CD4-positive, alpha-beta T cell (primary cell): ENCODE results near the gene ARID1B. TPM values are rescaled to one million over a fixed set of nuclear protein-coding genes. Genes with fewer than 3 reads are reported as not detected.

Experiments
- ATAC-seq: fragments of 200-7000 bp; cut with Tn5 transposase; one replicate; pipeline ENCODE4 v1.10.0; 2022; ENCODE audit warnings: mild to moderate bottlenecking; ENCODE audit not compliant: poor library complexity
- CTCF ChIA-PET: fragments of 350-600 bp; sonication (Branson Sonifier 250); formaldehyde crosslinking; loops from one replicate; lab custom pipeline; 2021; ENCODE audit warnings: antibody characterized with exemption, inconsistent platforms; lab: Charles Lee
- POLR2A ChIA-PET: fragments of 350-600 bp; sonication (Branson Sonifier 250); formaldehyde crosslinking; loops from one replicate; lab custom pipeline; 2021; ENCODE audit warnings: antibody characterized with exemption, inconsistent platforms; lab: Charles Lee
- DNase-seq, 14 experiments: peaks; one replicate each; pipeline ENCODE4 v3.0.0-alpha.2; 2013 to 2020; ENCODE audit warnings: mixed read lengths in 2 of 14
- H3K27ac ChIP-seq, 2 donors: one replicate each; pipeline versions ENCODE4 v1.5.1 to v1.7.0; 2013; ENCODE audit warnings: low read length in 2 of 2, low read depth in 1 of 2, mild to moderate bottlenecking in 1 of 2
- H3K27me3 ChIP-seq, 2 experiments: 1 replicate in 1 of 2; 2 replicates in 1 of 2; pipeline versions ENCODE4 v1.6.1 to v1.7.0; 2013; ENCODE audit warnings: low read length in 2 of 2, control low read depth in 1 of 2, mild to moderate bottlenecking in 1 of 2, moderate library complexity in 1 of 2; ENCODE audit not compliant: insufficient read depth in 2 of 2, control insufficient read depth in 1 of 2
- H3K36me3 ChIP-seq: one replicate; pipeline ENCODE4 v1.6.1; 2013; ENCODE audit warnings: low read length, control low read depth; ENCODE audit not compliant: insufficient read depth
- H3K4me1 ChIP-seq: one replicate; pipeline ENCODE4 v1.6.1; 2013; ENCODE audit warnings: low read length, control low read depth; ENCODE audit not compliant: insufficient read depth
- H3K4me3 ChIP-seq: one replicate; pipeline ENCODE4 v1.5.1; 2013; ENCODE audit warnings: mild to moderate bottlenecking, low read length, moderate library complexity
- H3K9me3 ChIP-seq, 2 experiments: 1 replicate in 1 of 2; 2 replicates in 1 of 2; pipeline versions ENCODE4 v1.6.1 to v1.7.0; 2013; ENCODE audit warnings: low read length in 2 of 2, mild to moderate bottlenecking in 2 of 2, control low read depth in 1 of 2, moderate library complexity in 1 of 2; ENCODE audit not compliant: control insufficient read depth in 1 of 2, insufficient read depth in 1 of 2
- H3K27ac Mint-ChIP-seq: one replicate; pipeline ENCODE4 v1.8.0; 2020; ENCODE audit warnings: mixed read lengths
- H3K27me3 Mint-ChIP-seq: one replicate; pipeline ENCODE4 v1.8.0; 2021; ENCODE audit warnings: mixed read lengths
- H3K36me3 Mint-ChIP-seq: one replicate; pipeline ENCODE4 v1.8.0; 2021; ENCODE audit warnings: low read depth, mixed read lengths
- H3K4me1 Mint-ChIP-seq: one replicate; pipeline ENCODE4 v1.8.0; 2021; ENCODE audit warnings: low read depth, mixed read lengths
- H3K4me3 Mint-ChIP-seq: one replicate; pipeline ENCODE4 v1.8.0; 2020; ENCODE audit warnings: mild to moderate bottlenecking, mixed read lengths
- H3K9me3 Mint-ChIP-seq: one replicate; pipeline ENCODE4 v1.8.0; 2020; ENCODE audit warnings: mixed read lengths
- intact Hi-C, 2 experiments: fragments of 100-400 bp; cut with DNase I in 1 of 2; cut with micrococcal nuclease in 1 of 2; formaldehyde crosslinking; loops; one replicate each; pipeline versions ENCODE4 v1.15.1 to v1.9.0; 2023 to 2025; cut with DNase I, micrococcal nuclease
- total RNA-seq, 174 experiments: library from RNA in 2 of 174; stranded (reverse) in 2 of 174; gene quantifications; one replicate each; pipeline ENCODE4 v1.2.3 and lab custom pipeline; 2021 to 2026
- TF ChIP-seq, protein P1 (sequence below): fragments of 200-600 bp; IDR thresholded peaks from one replicate; pipeline ENCODE4 v1.8.0; 2022; ENCODE audit warnings: antibody characterized with exemption, mild to moderate bottlenecking

Gene ARID1B
- total RNA-seq, 2 experiments from 2014 or later = 120 to 125 TPM

DNA sequence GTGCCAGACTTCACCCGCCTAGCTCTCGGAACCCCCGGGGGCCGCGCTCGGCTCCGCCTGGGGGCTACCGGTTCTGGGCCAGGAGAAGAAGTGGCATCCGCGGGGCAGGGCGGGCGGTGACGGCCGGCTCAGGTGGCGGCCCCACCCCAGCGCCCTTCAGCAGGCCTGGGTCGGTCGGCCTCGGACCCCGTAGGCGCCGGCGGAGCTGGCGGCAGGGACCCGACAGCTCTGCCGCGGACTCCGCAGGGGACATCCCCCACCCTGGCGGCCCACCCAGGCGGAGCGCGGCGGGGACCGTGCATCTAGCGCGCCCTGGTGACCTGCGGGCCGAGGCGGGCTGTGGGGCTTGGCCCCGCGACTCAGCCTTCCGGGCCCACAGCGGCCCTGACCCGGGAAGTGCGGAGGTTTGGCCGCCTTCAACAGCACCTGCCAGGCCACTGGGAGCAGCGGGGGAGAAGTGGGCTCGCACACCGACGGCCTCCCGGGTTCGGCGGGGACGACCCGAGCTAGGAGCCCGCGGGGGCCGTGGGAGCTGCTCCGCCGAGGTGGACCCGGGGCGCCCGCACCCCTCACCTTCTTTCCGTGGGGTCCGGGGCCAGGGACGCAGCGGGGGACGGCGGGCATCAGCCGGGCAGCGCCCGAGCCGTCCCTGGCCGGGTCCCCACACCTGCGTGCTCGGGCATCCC is 459.0 kb downstream of the ARID1B start:
- H3K9me3 Mint-ChIP-seq = peaks cover 3% of the 10 kb centered on the region
- peaks cover 0 to 6% of the 10 kb centered on the region in 2 experiments for H3K9me3 ChIP-seq
- ATAC-seq (peak; percentile 25), DNase-seq (peak in 5 of 14 experiments; percentile 11 to 47 (median 37))
- no peaks in the 10 kb centered on the region for H3K36me3 ChIP-seq
- ChIA-PET POLR2A (interaction anchor here (0.7 to 2.2 kb wide), 7 partner anchors 8 to 41 kb away, joined by 3 to 12 read pairs (median 3); no protein-coding TSS in a partner anchor), CTCF (interaction anchor here (0.5 to 1.9 kb wide), 11 partner anchors 9 to 985 kb away, joined by 3 to 14 read pairs (median 4); no protein-coding TSS in a partner anchor)
- intact Hi-C loops = no loop called here
- peaks cover 37% of the 10 kb centered on the region for H3K4me1 ChIP-seq
- H3K4me1 Mint-ChIP-seq = peaks cover 26% of the 10 kb centered on the region
- H3K36me3 Mint-ChIP-seq = peaks cover 3% of the 10 kb centered on the region
- peak overlapping the region; percentile 96 for H3K4me3 Mint-ChIP-seq
- TF ChIP-seq, protein P1, sequence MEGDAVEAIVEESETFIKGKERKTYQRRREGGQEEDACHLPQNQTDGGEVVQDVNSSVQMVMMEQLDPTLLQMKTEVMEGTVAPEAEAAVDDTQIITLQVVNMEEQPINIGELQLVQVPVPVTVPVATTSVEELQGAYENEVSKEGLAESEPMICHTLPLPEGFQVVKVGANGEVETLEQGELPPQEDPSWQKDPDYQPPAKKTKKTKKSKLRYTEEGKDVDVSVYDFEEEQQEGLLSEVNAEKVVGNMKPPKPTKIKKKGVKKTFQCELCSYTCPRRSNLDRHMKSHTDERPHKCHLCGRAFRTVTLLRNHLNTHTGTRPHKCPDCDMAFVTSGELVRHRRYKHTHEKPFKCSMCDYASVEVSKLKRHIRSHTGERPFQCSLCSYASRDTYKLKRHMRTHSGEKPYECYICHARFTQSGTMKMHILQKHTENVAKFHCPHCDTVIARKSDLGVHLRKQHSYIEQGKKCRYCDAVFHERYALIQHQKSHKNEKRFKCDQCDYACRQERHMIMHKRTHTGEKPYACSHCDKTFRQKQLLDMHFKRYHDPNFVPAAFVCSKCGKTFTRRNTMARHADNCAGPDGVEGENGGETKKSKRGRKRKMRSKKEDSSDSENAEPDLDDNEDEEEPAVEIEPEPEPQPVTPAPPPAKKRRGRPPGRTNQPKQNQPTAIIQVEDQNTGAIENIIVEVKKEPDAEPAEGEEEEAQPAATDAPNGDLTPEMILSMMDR = no peak
- peaks cover 6 to 25% of the 10 kb centered on the region in 2 experiments for H3K27me3 ChIP-seq
- no peak overlapping the region for H3K27ac Mint-ChIP-seq
- peak overlapping the region; percentile 65 for H3K4me3 ChIP-seq
- peaks cover 37% of the 10 kb centered on the region for H3K27me3 Mint-ChIP-seq
- H3K27ac ChIP-seq = no peak overlapping the region

DNA sequence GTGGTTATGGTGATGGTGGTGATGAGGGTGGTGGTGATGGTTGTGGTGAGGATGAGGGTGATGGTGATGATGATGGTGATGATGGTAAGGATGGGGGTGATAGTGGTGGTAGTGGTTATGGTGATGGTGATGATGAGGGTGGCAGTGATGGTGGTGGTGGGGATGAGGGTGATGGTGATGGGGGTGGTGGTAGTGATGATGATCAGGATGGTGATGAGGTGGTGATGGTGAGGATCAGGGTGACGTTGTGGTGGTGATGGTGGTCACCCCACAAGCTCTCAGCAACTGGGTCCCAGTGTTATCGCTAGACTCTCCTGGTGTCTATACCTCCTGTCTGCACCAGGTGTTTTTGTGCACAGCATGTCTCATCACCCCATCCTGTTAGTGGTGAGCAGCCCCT is 461.2 kb downstream of the ARID1B start:
- intact Hi-C loops = no loop called here
- H3K4me1 ChIP-seq = peaks cover 37% of the 10 kb centered on the region
- CTCF ChIA-PET = no interaction called here
- H3K36me3 Mint-ChIP-seq = peaks cover 3% of the 10 kb centered on the region
- H3K27me3 ChIP-seq = peaks cover 6 to 23% of the 10 kb centered on the region in 2 experiments
- peak in 1 of 14 experiments; percentile 26 for DNase-seq
- POLR2A ChIA-PET = no interaction called here
- peaks cover 3% of the 10 kb centered on the region for H3K9me3 Mint-ChIP-seq
- H3K27ac ChIP-seq = no peak overlapping the region
- H3K9me3 ChIP-seq = peaks cover 0 to 8% of the 10 kb centered on the region in 2 experiments
- peaks cover 23% of the 10 kb centered on the region for H3K27me3 Mint-ChIP-seq
- H3K27ac Mint-ChIP-seq = no peak overlapping the region
- TF ChIP-seq, protein P1 = no peak
- H3K4me3 ChIP-seq = no peak overlapping the region
- no peak for ATAC-seq
- peaks cover 26% of the 10 kb centered on the region for H3K4me1 Mint-ChIP-seq
- H3K4me3 Mint-ChIP-seq = no peak overlapping the region
- no peaks in the 10 kb centered on the region for H3K36me3 ChIP-seq

DNA sequence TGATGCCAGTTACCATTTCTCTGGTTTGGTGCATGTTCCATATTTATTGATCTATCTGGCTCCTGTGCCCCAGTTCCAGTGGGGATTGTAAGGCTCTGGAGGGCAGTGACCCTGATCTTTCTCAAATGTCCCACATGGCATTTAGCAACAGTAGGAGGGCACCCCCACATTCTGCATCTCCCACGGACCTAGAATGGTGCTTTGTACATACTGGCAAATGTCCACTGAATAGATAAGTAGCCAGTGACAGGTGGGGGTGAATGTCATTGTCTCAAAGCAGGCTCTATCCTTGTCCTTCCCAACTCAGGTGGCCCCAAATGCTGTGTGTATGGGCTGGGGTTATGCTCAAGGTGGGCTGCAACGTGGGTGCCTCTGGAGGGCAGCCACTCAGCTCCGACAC is 462.0 kb downstream of the ARID1B start:
- peaks cover 0 to 8% of the 10 kb centered on the region in 2 experiments for H3K9me3 ChIP-seq
- CTCF ChIA-PET = no interaction called here
- ATAC-seq (no peak), DNase-seq (no peak)
- peaks cover 21% of the 10 kb centered on the region for H3K4me1 Mint-ChIP-seq
- no peak overlapping the region for H3K27ac ChIP-seq
- H3K27me3 ChIP-seq = peaks cover 6 to 19% of the 10 kb centered on the region in 2 experiments
- no peak overlapping the region for H3K27ac Mint-ChIP-seq
- TF ChIP-seq, protein P1 = no peak
- H3K9me3 Mint-ChIP-seq = peaks cover 3% of the 10 kb centered on the region
- H3K4me1 ChIP-seq = peaks cover 37% of the 10 kb centered on the region
- intact Hi-C loops = no loop called here
- no peaks in the 10 kb centered on the region for H3K36me3 ChIP-seq
- H3K27me3 Mint-ChIP-seq = peaks cover 17% of the 10 kb centered on the region
- POLR2A ChIA-PET = interaction anchor here (0.5 kb wide), 1 partner anchor 22 kb away, joined by 3 read pairs; no protein-coding TSS in a partner anchor
- H3K36me3 Mint-ChIP-seq = peaks cover 3% of the 10 kb centered on the region
- H3K4me3 ChIP-seq = no peak overlapping the region
- H3K4me3 Mint-ChIP-seq = no peak overlapping the region
